Sigmoid colon (tissue), 4 donors: Measurements from ENCODE around the gene EN2.

Experiments used
- CTCF ChIP-seq, 4 experiments: fragments of 450-650 bp in 3 of 4; fragments of 200-600 bp in 1 of 4; IDR thresholded peaks; one replicate each; pipeline ENCODE4 v1.5.1; 2016 to 2019; ENCODE audit warnings: antibody characterized with exemption in 4 of 4, mild to moderate bottlenecking in 3 of 4, moderate library complexity in 2 of 4
- EP300 ChIP-seq, 4 donors: sonication (generic); formaldehyde crosslinking; IDR thresholded peaks; one replicate each; pipeline ENCODE4 v1.6.1; 2017; ENCODE audit warnings: antibody characterized with exemption in 4 of 4
- POLR2A ChIP-seq, 2 donors: fragments of 450-650 bp; IDR thresholded peaks; one replicate each; pipeline ENCODE4 v1.6.1; 2016; ENCODE audit warnings: antibody characterized with exemption in 2 of 2, mild to moderate bottlenecking in 2 of 2, moderate library complexity in 2 of 2
- POLR2AphosphoS5 ChIP-seq, 4 donors: sonication (generic); formaldehyde crosslinking; IDR thresholded peaks; one replicate each; pipeline ENCODE4 v1.6.1; 2017; ENCODE audit warnings: antibody characterized with exemption in 4 of 4

GRCh38 chr7:155469311-155470185 is 11.6 kb downstream of the EN2 start:
- TF ChIP-seq POLR2A (IDR thresholded peaks at IDR 0.05) = no peak
- no peak for TF ChIP-seq EP300 (IDR thresholded peaks at IDR 0.05)
- TF ChIP-seq CTCF (IDR thresholded peaks at IDR 0.05) = no peak
- TF ChIP-seq POLR2AphosphoS5 (IDR thresholded peaks at IDR 0.05) = no peak
